ENCODE results near the gene LOXHD1.

GRCh38 chr18:46474487-46475389 is 182.3 kb downstream of the LOXHD1 start:
- TF ChIP-seq ETV6 (CRISPR knock-in tag; IDR thresholded peaks at IDR 0.05), result no peak
- no peak for TF ChIP-seq ZNF232 (CRISPR knock-in tag; IDR thresholded peaks at IDR 0.05)
- no peak for TF ChIP-seq CREM (CRISPR knock-in tag; IDR thresholded peaks at IDR 0.05)
- TF ChIP-seq CTCF (IDR thresholded peaks at IDR 0.05), result no peak
- TF ChIP-seq, protein P1, sequence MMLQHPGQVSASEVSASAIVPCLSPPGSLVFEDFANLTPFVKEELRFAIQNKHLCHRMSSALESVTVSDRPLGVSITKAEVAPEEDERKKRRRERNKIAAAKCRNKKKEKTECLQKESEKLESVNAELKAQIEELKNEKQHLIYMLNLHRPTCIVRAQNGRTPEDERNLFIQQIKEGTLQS (CRISPR knock-in tag; conservative IDR thresholded peaks at IDR 0.05), result no peak
- TF ChIP-seq FOXP1 (CRISPR knock-in tag; IDR thresholded peaks at IDR 0.05; ENCODE audit: borderline replicate concordance), result no peak
- TF ChIP-seq MXD4 (CRISPR knock-in tag; IDR thresholded peaks at IDR 0.05; ENCODE audit: borderline replicate concordance), result no peak
- no peak for TF ChIP-seq ATF1 (CRISPR knock-in tag; IDR thresholded peaks at IDR 0.05)
- TF ChIP-seq CBFB (CRISPR knock-in tag; IDR thresholded peaks at IDR 0.05; ENCODE audit: low read depth), result no peak
- TF ChIP-seq ZNF512 (CRISPR knock-in tag; IDR thresholded peaks at IDR 0.05; ENCODE audit: borderline replicate concordance), result no peak
- TF ChIP-seq SP1 (CRISPR knock-in tag; conservative IDR thresholded peaks at IDR 0.05), result no peak
